Esophagus muscularis mucosa (tissue), 4 donors: ENCODE measurements around the gene POLE. TPM values are rescaled to one million over a fixed set of nuclear protein-coding genes. Genes with fewer than 3 reads are reported as not detected.

Experiments used
- DNase-seq: peaks from one replicate; pipeline ENCODE4 v3.0.0-alpha.2; 2017; ENCODE audit errors: extremely low spot score
- H3K27ac ChIP-seq, 4 donors: fragments of 200-600 bp; sonication (generic); replicated peaks in 1 of 4; 1 replicate in 3 of 4; 2 replicates in 1 of 4; pipeline ENCODE4 v1.5.1; 2016 to 2019; ENCODE audit warnings: mild to moderate bottlenecking in 1 of 4
- H3K27me3 ChIP-seq, 4 donors: fragments of 200-600 bp; sonication (generic); one replicate each; pipeline versions ENCODE4 v1.5.1 to v1.6.0; 2016 to 2019
- H3K36me3 ChIP-seq, 4 donors: fragments of 200-600 bp; sonication (generic); one replicate each; pipeline ENCODE4 v1.5.1; 2016 to 2019
- H3K4me1 ChIP-seq, 4 donors: fragments of 200-600 bp; sonication (generic); one replicate each; pipeline ENCODE4 v1.5.1; 2016 to 2019
- H3K4me3 ChIP-seq, 4 donors: fragments of 200-600 bp; sonication (generic); 1 replicate in 2 of 4; 2 replicates in 2 of 4; pipeline ENCODE4 v1.5.1; 2016 to 2019; ENCODE audit warnings: mild to moderate bottlenecking in 4 of 4, moderate library complexity in 1 of 4
- H3K9me3 ChIP-seq, 4 donors: fragments of 200-600 bp; sonication (generic); 1 replicate in 3 of 4; 2 replicates in 1 of 4; pipeline ENCODE4 v1.5.1; 2016 to 2019
- EP300 ChIP-seq: sonication (generic); formaldehyde crosslinking; IDR thresholded peaks from one replicate; pipeline ENCODE4 v1.6.1; 2017; ENCODE audit warnings: antibody characterized with exemption
- POLR2A ChIP-seq: fragments of 450-650 bp; IDR thresholded peaks from one replicate; pipeline ENCODE4 v1.6.1; 2017; ENCODE audit warnings: antibody characterized with exemption, moderate library complexity, mild to moderate bottlenecking, low read depth
- POLR2AphosphoS5 ChIP-seq, 2 donors: sonication (generic); formaldehyde crosslinking; IDR thresholded peaks; one replicate each; pipeline ENCODE4 v1.6.1; 2017; ENCODE audit warnings: antibody characterized with exemption in 2 of 2
- WGBS: methylation state at CpG from one replicate; pipeline ENCODE4 v1.1.5; 2018; 5-methylcytosine and 5-hydroxymethylcytosine counted together
- intact Hi-C: fragments of 100-400 bp; cut with DNase I; formaldehyde crosslinking; loops from one replicate; pipeline ENCODE4 v1.15.1; 2023
- total RNA-seq, 4 donors: library from RNA; depleted of rRNA; stranded (reverse); fragments of >200 nt; gene quantifications; one replicate each; pipeline versions ENCODE4 v1.1.0 to v1.2.1, GENCODE V29; 2016
- TF ChIP-seq, protein P1 (sequence below), 3 experiments: fragments of 200-600 bp in 2 of 3; fragments of 450-650 bp in 1 of 3; sonication (generic) in 2 of 3; IDR thresholded peaks; one replicate each; pipeline ENCODE4 v1.5.1; 2017 to 2019; ENCODE audit warnings: antibody characterized with exemption in 3 of 3, mild to moderate bottlenecking in 2 of 3, moderate library complexity in 1 of 3

The POLE gene
- total RNA-seq, 4 donors from 2014 or later: 17.2 to 32.4 (median 24.8) TPM

DNA sequence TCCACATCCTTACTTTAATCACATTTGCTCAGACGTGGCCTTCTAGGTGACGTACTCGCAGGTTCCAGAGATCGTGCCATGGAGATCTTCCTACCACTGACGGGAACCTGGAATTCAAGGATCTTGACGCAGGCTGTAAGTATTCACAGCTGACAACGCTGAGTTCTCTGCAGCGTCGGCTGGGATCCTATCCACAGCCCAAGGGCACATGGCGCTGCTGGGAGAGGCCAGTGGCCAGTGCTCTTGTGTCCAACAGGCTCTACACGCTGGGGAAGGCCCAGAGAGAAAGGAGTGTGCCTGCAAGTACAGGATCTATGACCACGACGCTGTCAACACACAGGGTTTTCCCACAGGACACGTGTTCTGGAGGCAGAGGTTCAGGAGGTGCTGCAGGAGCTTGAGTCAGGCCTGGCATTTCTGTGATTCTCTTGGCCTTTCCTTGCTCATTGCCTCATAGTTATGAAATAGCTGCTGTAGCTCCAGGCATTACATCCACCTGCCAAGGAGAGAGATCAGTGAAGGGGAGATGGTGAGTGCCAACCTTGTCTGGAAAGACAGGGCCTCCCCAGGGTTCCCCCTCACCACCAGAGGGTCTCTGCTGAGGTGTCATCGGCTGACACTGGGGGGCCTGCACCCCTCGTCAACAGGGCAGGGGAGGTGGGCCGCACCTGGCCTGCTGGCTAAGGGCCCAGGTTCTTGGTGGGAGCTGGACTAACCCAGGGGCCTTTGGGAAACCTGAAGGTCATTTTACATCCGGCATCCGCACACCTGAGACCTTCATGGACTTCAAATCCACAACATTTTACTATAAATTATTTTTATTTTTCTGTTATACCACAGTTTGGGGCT, 98.1 kb downstream of the POLE start:
- Histone ChIP-seq H3K4me1 (peaks cover 6 to 9% (median 7%) of the 10 kb centered on the region in 4 donors), H3K27me3 (no peaks in the 10 kb centered on the region), H3K9me3 (no peaks in the 10 kb centered on the region), H3K36me3 (peaks cover 0 to 8% (median 8%) of the 10 kb centered on the region in 4 donors), H3K4me3 (no peak overlapping the region), H3K27ac (no peak overlapping the region)
- DNase-seq: no peak
- TF ChIP-seq, protein P1, sequence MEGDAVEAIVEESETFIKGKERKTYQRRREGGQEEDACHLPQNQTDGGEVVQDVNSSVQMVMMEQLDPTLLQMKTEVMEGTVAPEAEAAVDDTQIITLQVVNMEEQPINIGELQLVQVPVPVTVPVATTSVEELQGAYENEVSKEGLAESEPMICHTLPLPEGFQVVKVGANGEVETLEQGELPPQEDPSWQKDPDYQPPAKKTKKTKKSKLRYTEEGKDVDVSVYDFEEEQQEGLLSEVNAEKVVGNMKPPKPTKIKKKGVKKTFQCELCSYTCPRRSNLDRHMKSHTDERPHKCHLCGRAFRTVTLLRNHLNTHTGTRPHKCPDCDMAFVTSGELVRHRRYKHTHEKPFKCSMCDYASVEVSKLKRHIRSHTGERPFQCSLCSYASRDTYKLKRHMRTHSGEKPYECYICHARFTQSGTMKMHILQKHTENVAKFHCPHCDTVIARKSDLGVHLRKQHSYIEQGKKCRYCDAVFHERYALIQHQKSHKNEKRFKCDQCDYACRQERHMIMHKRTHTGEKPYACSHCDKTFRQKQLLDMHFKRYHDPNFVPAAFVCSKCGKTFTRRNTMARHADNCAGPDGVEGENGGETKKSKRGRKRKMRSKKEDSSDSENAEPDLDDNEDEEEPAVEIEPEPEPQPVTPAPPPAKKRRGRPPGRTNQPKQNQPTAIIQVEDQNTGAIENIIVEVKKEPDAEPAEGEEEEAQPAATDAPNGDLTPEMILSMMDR (IDR thresholded peaks at IDR 0.05): no peak
- TF ChIP-seq POLR2AphosphoS5 (IDR thresholded peaks at IDR 0.05): no peak
- TF ChIP-seq EP300: no peak
- TF ChIP-seq POLR2A: no peak
- intact Hi-C loops: no loop called here
- 95% methylated on average over 17 of the region's 19 CpGs for WGBS

DNA sequence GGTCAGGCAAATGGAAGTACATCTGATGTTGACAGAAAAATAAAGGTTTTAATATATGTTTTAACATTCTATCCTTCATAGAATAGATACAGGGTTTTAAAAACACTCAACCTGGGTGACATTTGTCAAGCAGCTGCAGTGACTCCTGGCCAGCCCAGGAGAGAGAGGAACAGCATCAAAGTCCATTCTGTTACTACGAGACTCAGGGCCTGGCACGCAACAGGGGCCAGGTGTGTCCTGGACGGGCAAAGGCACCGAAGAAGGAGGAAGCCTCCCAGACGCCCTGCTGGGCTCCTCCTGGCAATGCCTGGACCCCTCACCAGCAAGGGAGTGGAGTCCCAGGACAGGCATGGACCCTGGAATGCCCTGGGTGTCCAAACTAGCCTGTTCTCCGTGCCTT, 98.8 kb downstream of the POLE start:
- WGBS: 86% methylated on average over 4 of the region's 6 CpGs
- Histone ChIP-seq H3K27ac (no peak overlapping the region), H3K36me3 (peaks cover 0 to 13% (median 10%) of the 10 kb centered on the region in 4 donors), H3K9me3 (no peaks in the 10 kb centered on the region), H3K27me3 (no peaks in the 10 kb centered on the region), H3K4me3 (no peak overlapping the region), H3K4me1 (peaks cover 0 to 1% (median under 1%) of the 10 kb centered on the region in 4 donors)
- DNase-seq: no peak
- intact Hi-C loops: no loop called here
- no peak for TF ChIP-seq POLR2AphosphoS5 (IDR thresholded peaks at IDR 0.05)
- no peak for TF ChIP-seq EP300
- TF ChIP-seq, protein P1 (IDR thresholded peaks at IDR 0.05): no peak
- TF ChIP-seq POLR2A: no peak

DNA sequence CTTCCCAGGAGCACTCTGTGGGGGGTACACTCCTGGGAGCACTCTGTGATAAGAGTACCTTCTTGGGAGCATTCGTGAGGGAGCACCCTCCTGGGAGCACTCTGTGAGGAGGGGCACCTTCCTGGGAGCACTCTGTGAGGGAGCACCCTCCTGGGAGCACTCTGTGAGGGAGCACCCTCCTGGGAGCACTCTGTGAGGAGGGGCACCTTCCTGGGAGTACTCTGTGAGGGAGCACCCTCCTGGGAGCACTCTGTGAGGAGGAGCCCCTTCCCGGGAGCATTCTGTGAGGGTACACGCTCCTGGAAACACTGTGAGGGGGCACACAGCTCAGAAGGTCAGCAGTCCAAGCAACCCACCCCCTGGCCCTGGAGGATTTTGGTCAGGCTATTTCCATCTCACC, 99.4 kb downstream of the POLE start:
- intact Hi-C loops: no loop called here
- 83% methylated on average over 2 of the region's 3 CpGs for WGBS
- Histone ChIP-seq H3K4me1 (peaks cover 0 to 4% (median 0%) of the 10 kb centered on the region in 4 donors), H3K36me3 (peaks cover 0 to 16% (median 12%) of the 10 kb centered on the region in 4 donors), H3K27me3 (no peaks in the 10 kb centered on the region), H3K27ac (no peak overlapping the region), H3K9me3 (no peaks in the 10 kb centered on the region), H3K4me3 (no peak overlapping the region)
- no peak for DNase-seq
- TF ChIP-seq, protein P1 (IDR thresholded peaks at IDR 0.05): no peak
- no peak for TF ChIP-seq EP300
- TF ChIP-seq POLR2AphosphoS5 (IDR thresholded peaks at IDR 0.05): no peak
- TF ChIP-seq POLR2A: no peak

DNA sequence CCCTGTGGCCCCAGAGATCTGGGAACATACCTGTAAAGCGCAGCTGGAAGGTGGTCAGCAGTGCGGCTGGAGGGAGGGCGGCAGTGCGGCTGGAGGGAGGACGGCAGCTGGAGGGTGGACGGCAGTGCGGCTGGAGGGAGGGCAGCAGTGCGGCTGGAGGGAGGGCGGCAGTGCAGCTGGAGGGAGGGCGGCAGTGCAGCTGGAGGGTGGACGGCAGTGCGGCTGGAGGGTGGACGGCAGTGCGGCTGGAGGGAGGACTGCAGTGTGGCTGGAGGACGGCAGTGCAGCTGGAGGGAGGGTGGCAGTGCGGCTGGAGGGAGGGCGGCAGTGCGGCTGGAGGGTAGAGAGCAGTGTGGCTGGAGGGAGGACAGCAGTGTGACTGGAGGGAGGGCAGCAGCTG, 100.2 kb downstream of the POLE start:
- Histone ChIP-seq H3K36me3 (peaks cover 0 to 25% (median 21%) of the 10 kb centered on the region in 4 donors), H3K4me3 (no peak overlapping the region), H3K27me3 (no peaks in the 10 kb centered on the region), H3K9me3 (no peaks in the 10 kb centered on the region), H3K4me1 (peaks cover 0 to 5% (median under 1%) of the 10 kb centered on the region in 4 donors), H3K27ac (no peak overlapping the region)
- 90% methylated on average over 18 of the region's 18 CpGs for WGBS
- TF ChIP-seq, protein P1 (IDR thresholded peaks at IDR 0.05): no peak
- TF ChIP-seq EP300 (no peak), POLR2A (no peak), POLR2AphosphoS5 (IDR thresholded peaks at IDR 0.05) (no peak)
- intact Hi-C loops: no loop called here
- no peak for DNase-seq
